Parathyroid adenoma (tissue), 2 donors: ENCODE measurements around the gene OR51F2.

Source experiments
- H2AFZ ChIP-seq: fragments of 300-600 bp; sonication (generic); one replicate; pipeline ENCODE4 v1.7.0; 2017; ENCODE audit warnings: antibody characterized with exemption, mild to moderate bottlenecking
- H3K27ac ChIP-seq: fragments of 300-600 bp; sonication (generic); one replicate; pipeline ENCODE4 v1.7.0; 2017
- H3K27me3 ChIP-seq: fragments of 300-600 bp; sonication (generic); one replicate; pipeline ENCODE4 v1.7.0; 2017; ENCODE audit warnings: low read length; ENCODE audit not compliant: control insufficient read depth, insufficient read depth
- H3K36me3 ChIP-seq: fragments of 300-600 bp; sonication (generic); one replicate; pipeline ENCODE4 v1.7.0; 2017; ENCODE audit warnings: low read length; ENCODE audit not compliant: control insufficient read depth, insufficient read depth
- H3K4me1 ChIP-seq: fragments of 300-600 bp; sonication (generic); one replicate; pipeline ENCODE4 v1.7.0; 2017; ENCODE audit warnings: control low read depth
- H3K4me2 ChIP-seq: fragments of 300-600 bp; sonication (generic); one replicate; pipeline ENCODE4 v1.7.0; 2017; ENCODE audit warnings: low read length
- H3K4me3 ChIP-seq: fragments of 300-600 bp; sonication (generic); one replicate; pipeline ENCODE4 v1.7.0; 2017; ENCODE audit warnings: low read depth, low read length
- H3K79me2 ChIP-seq: fragments of 300-600 bp; sonication (generic); one replicate; pipeline ENCODE4 v1.7.0; 2017; ENCODE audit warnings: control low read depth
- H3K9ac ChIP-seq: fragments of 300-600 bp; sonication (generic); one replicate; pipeline ENCODE4 v1.7.0; 2017; ENCODE audit warnings: mild to moderate bottlenecking
- H3K9me3 ChIP-seq: fragments of 300-600 bp; sonication (generic); one replicate; pipeline ENCODE4 v1.7.0; 2017; ENCODE audit warnings: low read length; ENCODE audit not compliant: control insufficient read depth
- TF ChIP-seq, protein P1 (sequence below): fragments of 300-600 bp; sonication (generic); IDR thresholded peaks from one replicate; pipeline ENCODE4 v1.7.0; 2017; ENCODE audit warnings: antibody characterized with exemption, mild to moderate bottlenecking
- donor health status: primary hyperparathyroidism.

The OR51F2 gene

DNA sequence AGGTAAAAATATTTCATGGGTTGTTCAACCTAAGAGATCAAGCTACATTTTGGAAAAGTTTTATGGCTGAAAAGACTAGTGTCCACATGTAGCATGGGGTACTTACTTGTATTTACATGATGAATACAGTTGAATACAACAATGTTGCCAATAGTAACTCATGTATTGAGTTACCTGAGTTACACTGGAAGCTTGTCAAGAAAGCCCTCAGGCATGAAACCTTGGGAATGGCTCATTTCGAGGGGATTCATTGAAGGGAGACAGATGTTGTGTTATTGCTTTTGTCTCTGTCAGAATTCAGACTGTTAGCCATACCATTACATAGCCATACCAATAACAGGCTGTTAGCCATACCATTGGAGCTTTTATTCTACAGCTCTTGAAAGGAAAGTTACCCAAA lies 9.2 kb downstream of the OR51F2 start:
- H3K4me2 ChIP-seq: no peak overlapping the region
- H3K9ac ChIP-seq: no peak overlapping the region
- no peaks in the 10 kb centered on the region for H3K9me3 ChIP-seq
- no peak overlapping the region for H3K4me3 ChIP-seq
- H3K36me3 ChIP-seq: no peaks in the 10 kb centered on the region
- H3K27me3 ChIP-seq: no peaks in the 10 kb centered on the region
- TF ChIP-seq, protein P1, sequence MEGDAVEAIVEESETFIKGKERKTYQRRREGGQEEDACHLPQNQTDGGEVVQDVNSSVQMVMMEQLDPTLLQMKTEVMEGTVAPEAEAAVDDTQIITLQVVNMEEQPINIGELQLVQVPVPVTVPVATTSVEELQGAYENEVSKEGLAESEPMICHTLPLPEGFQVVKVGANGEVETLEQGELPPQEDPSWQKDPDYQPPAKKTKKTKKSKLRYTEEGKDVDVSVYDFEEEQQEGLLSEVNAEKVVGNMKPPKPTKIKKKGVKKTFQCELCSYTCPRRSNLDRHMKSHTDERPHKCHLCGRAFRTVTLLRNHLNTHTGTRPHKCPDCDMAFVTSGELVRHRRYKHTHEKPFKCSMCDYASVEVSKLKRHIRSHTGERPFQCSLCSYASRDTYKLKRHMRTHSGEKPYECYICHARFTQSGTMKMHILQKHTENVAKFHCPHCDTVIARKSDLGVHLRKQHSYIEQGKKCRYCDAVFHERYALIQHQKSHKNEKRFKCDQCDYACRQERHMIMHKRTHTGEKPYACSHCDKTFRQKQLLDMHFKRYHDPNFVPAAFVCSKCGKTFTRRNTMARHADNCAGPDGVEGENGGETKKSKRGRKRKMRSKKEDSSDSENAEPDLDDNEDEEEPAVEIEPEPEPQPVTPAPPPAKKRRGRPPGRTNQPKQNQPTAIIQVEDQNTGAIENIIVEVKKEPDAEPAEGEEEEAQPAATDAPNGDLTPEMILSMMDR: no peak
- no peak overlapping the region for H2AFZ ChIP-seq
- no peaks in the 10 kb centered on the region for H3K4me1 ChIP-seq
- no peak overlapping the region for H3K27ac ChIP-seq
- no peaks in the 10 kb centered on the region for H3K79me2 ChIP-seq

DNA sequence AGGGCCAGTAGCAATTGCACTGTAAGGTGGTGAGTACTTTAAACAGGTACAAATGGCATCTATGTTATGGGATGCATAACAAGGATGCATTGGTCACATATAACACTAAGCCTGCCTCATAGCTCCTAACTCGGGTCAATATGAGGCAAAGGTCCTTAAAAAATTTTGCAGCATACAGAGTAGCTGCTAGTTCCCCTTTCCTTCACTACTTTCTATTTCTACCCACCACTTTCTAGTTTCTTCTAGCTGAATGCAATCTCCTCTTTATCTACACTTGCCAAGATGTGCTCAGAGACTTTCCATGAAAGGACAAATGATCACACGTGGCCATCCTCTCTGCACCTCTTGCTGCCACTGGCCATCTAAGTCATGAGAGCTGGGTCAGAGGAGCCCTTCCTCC lies 9.8 kb downstream of the OR51F2 start:
- Histone ChIP-seq H3K79me2 (no peaks in the 10 kb centered on the region), H3K27ac (no peak overlapping the region), H3K27me3 (no peaks in the 10 kb centered on the region), H3K9ac (no peak overlapping the region), H3K36me3 (no peaks in the 10 kb centered on the region), H2AFZ (no peak overlapping the region), H3K4me3 (no peak overlapping the region), H3K9me3 (no peaks in the 10 kb centered on the region), H3K4me2 (no peak overlapping the region), H3K4me1 (no peaks in the 10 kb centered on the region)
- TF ChIP-seq, protein P1: no peak

DNA sequence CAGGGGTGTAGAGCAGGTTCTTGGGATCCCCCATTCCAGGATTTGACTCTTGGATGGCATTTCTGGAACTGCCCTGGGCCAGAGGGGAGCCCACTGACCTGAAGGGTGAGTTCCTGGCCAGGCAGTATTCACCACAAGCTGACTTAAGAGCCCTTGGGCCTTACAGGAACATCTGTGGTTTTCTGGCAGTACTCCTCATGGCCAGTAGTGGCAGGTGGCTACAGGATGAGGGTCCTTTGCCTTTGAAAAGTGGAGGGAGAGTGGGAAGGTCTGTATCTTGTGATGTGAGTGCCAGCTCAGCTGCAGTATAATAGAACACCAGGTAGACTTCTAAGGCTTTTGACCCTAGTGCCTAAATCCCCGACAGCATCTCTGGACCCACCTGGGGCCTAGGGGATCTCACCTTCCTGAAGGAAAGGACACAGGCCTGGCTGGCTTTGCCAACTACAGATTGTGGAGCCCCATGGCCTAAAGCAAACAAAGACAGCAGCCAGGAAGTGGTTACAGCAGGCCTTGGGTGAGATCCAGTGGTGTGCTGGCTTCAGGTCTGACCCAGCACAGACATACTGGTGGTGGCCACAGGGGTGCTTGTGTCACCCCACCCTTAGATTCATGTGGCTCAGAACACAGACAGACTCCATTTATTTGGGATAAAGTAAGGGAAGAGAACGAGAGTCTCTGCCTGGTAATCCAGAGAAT lies 18.9 kb downstream of the OR51F2 start:
- H3K9me3 ChIP-seq: no peaks in the 10 kb centered on the region
- H3K79me2 ChIP-seq: no peaks in the 10 kb centered on the region
- no peak overlapping the region for H3K4me2 ChIP-seq
- H3K9ac ChIP-seq: no peak overlapping the region
- H3K36me3 ChIP-seq: no peaks in the 10 kb centered on the region
- H2AFZ ChIP-seq: no peak overlapping the region
- H3K4me1 ChIP-seq: no peaks in the 10 kb centered on the region
- no peak overlapping the region for H3K4me3 ChIP-seq
- H3K27me3 ChIP-seq: no peaks in the 10 kb centered on the region
- no peak overlapping the region for H3K27ac ChIP-seq
- TF ChIP-seq, protein P1: no peak

DNA sequence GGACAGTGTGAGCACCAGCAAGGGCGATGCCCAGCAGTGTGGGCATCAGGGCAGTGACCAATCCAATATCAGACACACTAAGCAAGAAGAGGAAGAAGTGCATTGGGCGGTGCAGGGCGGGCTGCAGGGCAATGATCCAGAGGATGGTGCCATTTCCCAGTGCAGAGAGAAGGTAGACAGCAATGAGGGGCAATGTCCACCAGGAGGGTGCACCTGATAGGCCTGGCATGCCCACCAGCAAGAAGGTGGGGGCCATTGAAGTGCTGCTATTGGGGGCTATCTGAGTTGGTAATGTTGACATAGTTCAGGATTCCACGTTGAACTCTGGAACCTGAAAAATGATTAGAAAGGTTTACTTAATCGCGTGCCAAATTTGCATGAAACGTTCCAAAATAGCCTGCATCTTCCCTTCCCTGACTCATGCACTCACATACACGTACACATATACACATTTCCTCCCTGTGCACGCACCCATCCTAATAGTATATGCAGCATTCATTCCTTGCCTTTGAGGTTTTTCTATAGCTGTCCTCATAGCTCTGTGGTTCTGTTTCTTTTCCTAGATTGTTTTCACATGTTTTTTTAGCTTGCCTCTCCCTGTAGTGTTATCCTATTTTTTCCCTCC lies 27.9 kb downstream of the OR51F2 start, which contains the start of gene OR51S1:
OR51S1 (minus strand) TSS at position 301 of the 625 bp plus-strand sequence; CDS start at position 301, 0 bp downstream.
- TF ChIP-seq, protein P1: no peak
- no peak within 1 kb of the TSS for H3K4me2 ChIP-seq

More for the DNA sequence above, 27.9 kb downstream of the OR51F2 start, which contains the start of gene OR51S1:
- no peaks in the 10 kb centered on the region for H3K9me3 ChIP-seq
- no peak within 1 kb of the TSS for H2AFZ ChIP-seq
- no peaks in the 10 kb centered on the region for H3K36me3 ChIP-seq
- H3K9ac ChIP-seq: no peak within 1 kb of the TSS
- H3K79me2 ChIP-seq: no peaks in the 10 kb centered on the region
- no peaks in the 10 kb centered on the region for H3K27me3 ChIP-seq
- H3K4me1 ChIP-seq: no peaks in the 10 kb centered on the region
- H3K27ac ChIP-seq: no peak within 1 kb of the TSS
- no peak within 1 kb of the TSS for H3K4me3 ChIP-seq
